Measurements from ENCODE around the gene ITPR2. TPM values are rescaled to one million over a fixed set of nuclear protein-coding genes. Genes with fewer than 3 reads are reported as not detected.

The ITPR2 gene
- total RNA-seq, 6 experiments from 2014 or later: 6.9 to 8.4 (median 7.6) TPM

DNA sequence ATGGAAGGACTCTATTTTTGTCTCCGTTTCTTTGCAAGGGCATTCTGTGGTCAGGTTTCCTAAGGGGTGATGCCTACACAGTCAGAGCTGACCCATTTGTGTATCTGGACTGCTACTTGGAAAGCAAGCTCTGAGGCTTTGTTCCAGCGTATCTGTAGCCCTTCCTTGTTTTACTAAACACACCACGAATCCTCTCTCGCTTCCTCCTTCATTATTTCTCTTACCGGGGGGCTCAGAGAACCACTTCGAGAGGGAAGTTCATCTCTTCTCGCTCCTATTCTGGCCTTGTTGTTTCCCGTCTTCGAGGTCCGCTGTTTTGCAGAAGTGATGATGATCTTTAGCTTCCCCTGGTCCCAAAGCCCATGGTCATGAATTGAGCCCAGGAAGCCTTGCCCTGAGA lies 472.9 kb downstream of the ITPR2 start:
- H3K4me1 Mint-ChIP-seq (ENCODE audit: low read depth): peaks cover 11% of the 10 kb centered on the region
- no peaks in the 10 kb centered on the region for H3K36me3 Mint-ChIP-seq (ENCODE audit: low read depth)
- no peak overlapping the region for H3K27ac Mint-ChIP-seq
- H3K9me3 Mint-ChIP-seq: no peaks in the 10 kb centered on the region
- DNase-seq: no peak
- no peak overlapping the region for H3K4me3 Mint-ChIP-seq
- H3K27me3 Mint-ChIP-seq (ENCODE audit: insufficient read depth): no peaks in the 10 kb centered on the region; the same call in 1 of the 2 replicates
- TF ChIP-seq, protein P1, sequence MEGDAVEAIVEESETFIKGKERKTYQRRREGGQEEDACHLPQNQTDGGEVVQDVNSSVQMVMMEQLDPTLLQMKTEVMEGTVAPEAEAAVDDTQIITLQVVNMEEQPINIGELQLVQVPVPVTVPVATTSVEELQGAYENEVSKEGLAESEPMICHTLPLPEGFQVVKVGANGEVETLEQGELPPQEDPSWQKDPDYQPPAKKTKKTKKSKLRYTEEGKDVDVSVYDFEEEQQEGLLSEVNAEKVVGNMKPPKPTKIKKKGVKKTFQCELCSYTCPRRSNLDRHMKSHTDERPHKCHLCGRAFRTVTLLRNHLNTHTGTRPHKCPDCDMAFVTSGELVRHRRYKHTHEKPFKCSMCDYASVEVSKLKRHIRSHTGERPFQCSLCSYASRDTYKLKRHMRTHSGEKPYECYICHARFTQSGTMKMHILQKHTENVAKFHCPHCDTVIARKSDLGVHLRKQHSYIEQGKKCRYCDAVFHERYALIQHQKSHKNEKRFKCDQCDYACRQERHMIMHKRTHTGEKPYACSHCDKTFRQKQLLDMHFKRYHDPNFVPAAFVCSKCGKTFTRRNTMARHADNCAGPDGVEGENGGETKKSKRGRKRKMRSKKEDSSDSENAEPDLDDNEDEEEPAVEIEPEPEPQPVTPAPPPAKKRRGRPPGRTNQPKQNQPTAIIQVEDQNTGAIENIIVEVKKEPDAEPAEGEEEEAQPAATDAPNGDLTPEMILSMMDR (IDR thresholded peaks at IDR 0.05): no peak

DNA sequence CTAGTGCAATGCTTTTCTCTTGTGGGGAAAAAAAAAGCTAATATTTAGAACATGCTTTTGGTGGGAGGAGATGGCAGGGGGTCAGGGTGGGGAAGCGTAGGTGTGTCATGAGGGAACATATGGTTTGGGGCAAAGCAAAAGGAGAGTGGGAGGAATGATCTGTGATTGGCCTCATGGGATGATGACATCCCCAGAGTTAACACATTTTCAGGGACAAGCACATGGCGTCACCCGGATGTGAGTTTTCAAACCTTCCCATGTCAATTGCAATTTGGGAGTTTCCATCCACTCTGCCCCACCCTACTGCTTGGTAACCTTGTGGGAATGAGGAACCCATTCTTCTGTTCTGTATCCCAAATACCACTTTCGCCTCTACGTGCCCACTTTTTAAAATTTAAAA lies 473.4 kb downstream of the ITPR2 start:
- Mint-ChIP-seq H3K9me3 (no peaks in the 10 kb centered on the region), H3K4me1 (ENCODE audit: low read depth) (peaks cover 11% of the 10 kb centered on the region), H3K27ac (no peak overlapping the region), H3K36me3 (ENCODE audit: low read depth) (no peaks in the 10 kb centered on the region), H3K4me3 (no peak overlapping the region), H3K27me3 (ENCODE audit: insufficient read depth) (no peaks in the 10 kb centered on the region; the same call in 1 of the 2 replicates)
- TF ChIP-seq, protein P1 (IDR thresholded peaks at IDR 0.05): no peak
- DNase-seq: no peak

DNA sequence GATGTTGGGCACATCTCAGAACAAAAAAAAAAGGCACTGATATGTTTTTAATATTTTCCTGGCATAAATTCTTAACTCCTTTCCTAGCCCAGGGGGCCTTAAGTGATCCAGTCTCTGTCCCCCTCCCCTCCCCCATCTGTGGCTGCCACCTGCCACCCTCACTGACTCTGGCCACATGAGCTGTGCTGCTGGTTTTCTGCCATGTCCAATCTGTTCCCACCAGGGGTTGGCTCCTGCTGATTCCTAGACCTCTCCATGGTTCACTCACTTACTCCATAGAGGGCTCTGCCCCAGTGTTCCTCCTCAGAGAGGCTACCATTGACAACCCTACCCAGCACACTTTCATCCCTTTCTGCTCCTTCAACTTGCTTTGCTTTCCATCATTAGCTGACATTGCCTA lies 474.3 kb downstream of the ITPR2 start:
- Mint-ChIP-seq H3K9me3 (no peaks in the 10 kb centered on the region), H3K4me3 (no peak overlapping the region), H3K27ac (no peak overlapping the region), H3K27me3 (ENCODE audit: insufficient read depth) (no peaks in the 10 kb centered on the region; the same call in 1 of the 2 replicates), H3K36me3 (ENCODE audit: low read depth) (no peaks in the 10 kb centered on the region), H3K4me1 (ENCODE audit: low read depth) (peaks cover 11% of the 10 kb centered on the region)
- no peak for DNase-seq
- TF ChIP-seq, protein P1 (IDR thresholded peaks at IDR 0.05): no peak

DNA sequence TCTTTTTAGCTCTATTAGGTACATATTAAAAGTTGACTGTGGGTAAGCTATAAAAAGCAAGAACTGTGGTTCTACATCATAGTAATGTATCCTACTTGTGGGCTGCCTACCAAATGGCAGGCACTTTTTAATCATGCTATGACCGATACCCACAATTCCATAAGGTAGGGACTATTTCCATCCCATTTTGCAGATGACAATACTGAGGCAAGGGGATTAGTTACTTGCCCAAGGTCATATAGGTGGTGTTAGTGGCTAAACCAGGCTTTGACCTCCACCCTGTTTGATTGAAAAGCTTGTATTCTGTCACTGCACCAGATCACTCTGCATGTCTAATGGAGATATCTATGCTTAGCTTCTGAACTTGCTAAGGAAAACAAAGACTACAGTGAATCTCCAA lies 485.7 kb downstream of the ITPR2 start:
- TF ChIP-seq, protein P1 (IDR thresholded peaks at IDR 0.05): no peak

DNA sequence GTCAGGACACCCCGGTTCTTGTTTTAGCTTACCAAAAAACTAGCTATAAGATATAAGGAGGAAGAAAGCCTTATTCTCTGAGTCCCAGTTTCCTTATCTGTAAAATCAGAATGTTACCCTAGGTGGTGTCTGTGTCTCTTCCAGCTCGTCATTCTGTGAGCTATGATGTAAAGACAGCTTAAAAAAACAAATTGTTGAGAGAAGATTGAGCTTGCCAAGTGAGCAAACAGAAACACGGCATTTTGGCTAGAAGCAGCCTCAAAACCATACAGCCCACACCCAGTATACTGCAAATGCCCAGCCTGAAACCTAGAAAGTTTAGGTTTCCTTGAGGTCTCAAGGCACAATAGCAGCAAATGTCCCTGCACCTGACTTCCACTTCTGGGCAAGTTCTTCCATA lies 486.3 kb downstream of the ITPR2 start:
- Mint-ChIP-seq H3K27me3 (ENCODE audit: insufficient read depth) (no peaks in the 10 kb centered on the region; the same call in none of the 2 replicates), H3K9me3 (no peaks in the 10 kb centered on the region)
- DNase-seq: no peak

More for the DNA sequence above, 485.7 kb downstream of the ITPR2 start:
- no peak overlapping the region for H3K4me3 Mint-ChIP-seq
- peaks cover 6% of the 10 kb centered on the region; the same call in 1 of the 2 replicates for H3K4me1 Mint-ChIP-seq (ENCODE audit: low read depth)
- no peaks in the 10 kb centered on the region for H3K36me3 Mint-ChIP-seq (ENCODE audit: low read depth)
- no peak for DNase-seq
- H3K27ac Mint-ChIP-seq: no peak overlapping the region
- H3K9me3 Mint-ChIP-seq: no peaks in the 10 kb centered on the region
- no peaks in the 10 kb centered on the region; the same call in none of the 2 replicates for H3K27me3 Mint-ChIP-seq (ENCODE audit: insufficient read depth)

More for the DNA sequence above, 486.3 kb downstream of the ITPR2 start:
- H3K4me3 Mint-ChIP-seq: no peak overlapping the region
- H3K27ac Mint-ChIP-seq: no peak overlapping the region
- H3K4me1 Mint-ChIP-seq (ENCODE audit: low read depth): peaks cover 6% of the 10 kb centered on the region; the same call in 1 of the 2 replicates
- no peaks in the 10 kb centered on the region for H3K36me3 Mint-ChIP-seq (ENCODE audit: low read depth)
- TF ChIP-seq, protein P1 (IDR thresholded peaks at IDR 0.05): no peak

Data from HFFc6 (cell line).